DMS114 treated with DMSO at 0.1 percent for 48 hours (cell line): ENCODE measurements around the gene PML.
"Not testable (repeated sequence)": the region's sequence is repeated elsewhere in the genome, so short reads cannot be mapped to it uniquely, and the experiment has no call there.

Experiments used
- DNase-seq: peaks from one replicate; lab custom pipeline; 2025; ENCODE audit not compliant: unreplicated experiment; lab: John Stamatoyannopoulos, UW

PML gene

GRCh38 chr15:74056330-74056729 is 61.8 kb downstream of the PML start:
- not testable (repeated sequence) for DNase-seq

DNA sequence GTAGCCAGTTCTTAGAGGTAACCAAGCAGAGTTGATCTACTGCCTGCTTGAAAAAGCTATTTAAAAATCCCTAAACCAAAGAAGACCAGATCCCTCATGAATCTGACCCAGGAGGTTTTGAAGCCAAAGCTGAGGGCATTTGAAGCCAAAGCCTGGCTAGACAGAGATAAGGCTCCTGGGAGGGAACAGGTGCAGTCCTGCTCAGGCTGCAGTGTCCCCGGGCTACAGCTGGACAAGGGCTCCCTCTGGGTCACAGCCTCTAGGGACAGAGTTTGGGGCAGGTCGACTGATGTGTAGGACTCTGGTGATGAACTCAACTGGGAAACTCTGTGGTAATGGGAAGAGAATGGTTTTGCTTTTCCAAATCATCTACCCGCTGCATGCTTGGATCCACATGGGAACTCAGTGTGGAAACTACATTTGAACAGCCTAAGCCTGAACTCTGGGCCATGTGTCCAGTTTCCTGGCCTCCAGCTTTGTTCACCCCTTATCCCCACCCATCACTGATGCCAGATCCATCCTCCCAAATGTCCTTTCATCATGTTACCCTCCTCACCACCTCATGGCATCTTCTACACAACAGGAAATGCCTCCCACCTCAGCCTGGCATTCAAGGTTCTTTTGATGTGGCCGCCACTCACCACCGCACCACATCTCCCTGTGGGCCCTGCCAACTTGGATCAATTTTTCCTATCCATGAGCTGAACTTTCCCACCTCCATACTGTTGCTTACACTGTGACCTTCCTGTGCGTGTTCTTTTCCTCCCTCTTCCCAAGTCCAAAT is 64.7 kb downstream of the PML start:
- DNase-seq, result not testable (repeated sequence)

GRCh38 chr15:74060251-74060650 is 65.7 kb downstream of the PML start:
- no peak for DNase-seq

- no peak for DNase-seq
Measured at GRCh38 chr15:74062236-74062635, 67.7 kb downstream of the PML start.

DNA sequence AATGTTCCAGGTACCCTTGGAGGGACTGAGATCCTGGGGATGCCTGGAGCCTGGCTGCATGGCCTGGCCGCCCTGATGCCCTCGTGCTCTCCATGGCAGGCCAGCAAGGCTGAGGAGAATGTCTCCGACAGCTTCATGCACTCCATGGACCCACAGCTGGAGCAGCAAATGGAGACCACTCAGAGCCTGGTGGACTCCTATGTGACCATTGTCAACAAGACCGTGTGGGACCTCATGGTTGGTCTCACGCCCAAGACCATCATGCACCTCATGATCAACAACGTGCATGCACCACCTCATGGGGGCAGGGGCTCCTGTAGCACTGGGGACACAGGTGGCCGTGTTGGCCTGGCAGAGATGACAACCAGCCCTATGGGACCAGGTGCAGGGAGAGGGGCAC is 68.2 kb downstream of the PML start:
- no peak for DNase-seq

DNA sequence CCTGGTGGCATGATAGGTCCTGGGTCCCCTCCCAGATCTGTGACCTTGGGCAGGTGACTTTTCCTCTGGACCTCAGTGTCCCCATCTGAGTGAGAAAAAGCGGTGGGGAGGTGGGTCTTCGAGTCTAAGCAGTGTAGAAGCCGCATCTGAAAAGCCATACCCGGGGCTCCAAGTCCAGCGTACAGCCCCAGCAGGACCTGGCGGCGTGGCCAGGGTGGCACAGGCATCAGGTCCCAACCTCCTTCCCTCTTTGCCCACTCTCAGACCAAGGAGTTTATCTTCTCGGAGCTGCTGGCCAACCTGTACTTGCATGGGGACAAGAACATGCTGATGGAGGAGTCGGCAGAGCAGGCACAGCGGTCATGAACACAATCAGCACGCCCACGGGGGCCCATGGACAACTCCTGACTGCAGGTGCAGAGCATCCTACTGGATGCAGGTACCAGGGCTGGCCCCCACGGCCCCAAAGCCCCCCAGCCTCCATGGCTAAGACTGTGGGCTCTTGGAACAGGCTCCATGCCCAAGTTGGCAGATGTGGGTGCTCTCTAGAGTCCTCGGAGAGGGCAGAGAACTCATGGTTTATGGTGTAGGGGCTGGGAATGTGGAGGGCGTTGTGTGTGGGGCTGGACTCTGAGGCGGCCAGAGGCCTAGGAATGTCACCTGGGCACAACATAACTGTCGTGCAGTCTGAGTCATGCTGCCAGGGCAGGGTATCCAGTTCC is 69.1 kb downstream of the PML start:
- not testable (repeated sequence) for DNase-seq

DNA sequence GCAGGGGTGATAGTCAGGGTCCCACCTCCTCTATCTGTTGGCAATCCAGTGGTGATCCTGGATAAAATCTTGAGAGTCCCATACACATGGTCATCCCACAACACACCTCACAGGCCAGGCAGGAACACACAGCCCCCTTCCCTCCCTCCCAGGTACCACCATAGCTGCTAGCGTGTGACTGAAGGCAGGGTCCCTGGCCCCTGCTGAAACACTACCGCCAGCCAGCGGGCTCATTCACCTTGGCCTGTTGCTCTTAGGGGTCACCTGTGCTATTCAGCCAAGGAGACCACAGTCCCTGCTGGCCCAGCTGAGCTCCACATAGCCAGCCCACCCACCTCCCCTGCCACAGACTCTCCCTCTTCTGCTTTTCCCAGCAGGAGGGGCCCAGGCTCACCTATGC is 69.7 kb downstream of the PML start:
- not testable (repeated sequence) for DNase-seq

DNA sequence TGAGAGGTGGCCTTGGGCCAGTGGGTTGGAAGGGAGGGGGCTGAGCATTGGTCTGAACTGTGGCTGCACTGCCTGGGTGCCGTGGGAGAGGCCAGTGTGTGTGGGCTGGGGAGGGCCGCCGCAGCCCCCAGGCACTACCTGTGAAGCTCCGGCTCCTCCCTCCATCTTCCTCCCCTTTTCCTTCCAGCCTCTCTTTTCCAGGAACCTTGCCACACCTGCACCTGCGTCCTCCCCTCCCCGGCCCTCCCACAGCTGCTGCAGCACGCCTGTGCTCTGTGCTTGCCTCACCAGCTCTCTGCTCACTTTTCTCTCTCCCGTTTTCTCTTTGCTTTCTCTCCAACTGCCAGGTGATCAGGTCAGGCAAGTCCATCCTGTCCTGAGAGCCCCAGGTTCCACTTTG is 70.3 kb downstream of the PML start:
- DNase-seq, result not testable (repeated sequence)

DNA sequence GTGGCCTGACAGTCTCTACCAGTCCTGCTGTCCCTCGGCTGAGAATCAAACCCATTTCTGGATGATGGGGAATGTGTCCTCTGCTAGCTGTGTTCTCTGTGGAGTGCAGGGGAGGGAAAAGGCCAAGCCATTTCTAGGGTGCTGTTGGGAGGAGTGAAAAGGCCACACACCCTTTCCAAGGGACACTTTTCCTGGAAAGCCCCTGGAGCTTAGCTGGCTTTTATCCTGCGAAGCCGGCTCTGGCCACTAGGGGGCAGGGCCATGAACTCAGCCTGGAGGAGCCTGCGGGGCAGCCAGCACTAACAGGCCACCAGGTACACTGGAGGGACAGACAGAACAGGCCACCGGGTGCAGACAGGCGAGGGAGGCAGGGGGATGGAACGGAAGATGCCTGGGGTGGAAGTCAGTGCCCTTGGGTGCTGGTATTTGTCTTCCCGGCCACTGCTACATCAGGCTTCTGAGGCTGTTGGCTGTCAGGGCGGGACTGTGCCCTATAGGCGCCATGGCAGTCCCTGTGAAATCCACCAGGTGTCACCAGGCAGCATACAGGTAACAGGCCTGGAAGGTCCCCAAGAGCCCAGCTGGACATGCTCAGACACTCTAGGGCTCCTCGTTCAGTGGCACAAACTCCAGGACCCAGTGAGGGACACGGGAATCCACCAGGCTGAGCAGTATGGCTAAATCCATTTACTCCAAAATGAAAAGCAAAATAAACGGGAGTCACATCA is 71.3 kb downstream of the PML start:
- DNase-seq, result not testable (repeated sequence)

- not testable (repeated sequence) for DNase-seq
Measured at GRCh38 chr15:74071645-74072044, 77.1 kb downstream of the PML start.

- DNase-seq, result not testable (repeated sequence)
Measured at GRCh38 chr15:74072132-74072531, 77.6 kb downstream of the PML start.

- not testable (repeated sequence) for DNase-seq
Measured at GRCh38 chr15:74072614-74073337, 78.3 kb downstream of the PML start.

DNA sequence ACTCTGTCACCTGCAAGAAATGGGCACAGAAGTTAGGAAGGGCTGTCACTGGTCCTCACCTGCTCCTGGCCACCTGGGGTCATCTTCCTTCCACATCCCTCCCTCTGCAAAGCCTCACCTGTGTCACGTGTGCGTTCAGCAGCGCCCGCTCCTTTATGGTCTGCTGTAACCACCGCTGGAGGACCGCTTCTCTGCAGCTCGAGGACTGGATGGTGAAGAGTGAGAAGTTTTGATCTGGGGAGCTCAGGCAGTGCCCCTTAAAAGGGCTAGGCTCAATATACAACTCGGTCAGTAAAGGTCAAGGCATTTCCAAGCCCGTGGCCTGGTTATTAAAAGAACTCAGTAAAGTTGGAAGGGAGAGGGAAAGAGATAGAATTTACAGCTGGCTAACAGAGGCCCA is 81.3 kb downstream of the PML start:
- DNase-seq, result not testable (repeated sequence)

- DNase-seq, result not testable (repeated sequence)
Measured at GRCh38 chr15:74082450-74082849, 87.9 kb downstream of the PML start, which contains the start of gene GOLGA6A. Gene GOLGA6A, minus strand, starts transcription at chr15:74082550. Its CDS starts 41 bp downstream, at chr15:74082509.

- DNase-seq, result not testable (repeated sequence)
Measured at GRCh38 chr15:74094567-74094966, 100.1 kb downstream of the PML start.

DNA sequence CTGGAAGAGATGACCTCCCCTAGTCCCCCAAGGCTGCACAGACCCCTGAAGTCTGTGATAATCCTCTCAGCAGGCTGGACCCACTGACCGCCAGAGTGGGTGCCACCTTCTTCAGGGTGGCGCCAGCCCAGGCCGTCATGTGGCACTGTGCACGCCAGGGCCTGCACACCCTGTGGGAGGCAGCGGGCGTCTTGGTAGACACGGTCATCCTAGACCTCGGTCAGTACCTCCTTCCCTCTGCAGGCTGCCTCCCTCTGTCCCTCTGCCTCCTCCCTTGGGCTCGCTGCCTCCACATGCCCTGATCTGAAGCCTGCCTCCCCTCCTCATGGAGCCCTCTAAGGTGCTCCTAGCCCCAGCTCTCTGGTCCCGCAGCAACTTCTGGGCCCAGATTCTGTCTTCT is 101.1 kb downstream of the PML start:
- not testable (repeated sequence) for DNase-seq

DNA sequence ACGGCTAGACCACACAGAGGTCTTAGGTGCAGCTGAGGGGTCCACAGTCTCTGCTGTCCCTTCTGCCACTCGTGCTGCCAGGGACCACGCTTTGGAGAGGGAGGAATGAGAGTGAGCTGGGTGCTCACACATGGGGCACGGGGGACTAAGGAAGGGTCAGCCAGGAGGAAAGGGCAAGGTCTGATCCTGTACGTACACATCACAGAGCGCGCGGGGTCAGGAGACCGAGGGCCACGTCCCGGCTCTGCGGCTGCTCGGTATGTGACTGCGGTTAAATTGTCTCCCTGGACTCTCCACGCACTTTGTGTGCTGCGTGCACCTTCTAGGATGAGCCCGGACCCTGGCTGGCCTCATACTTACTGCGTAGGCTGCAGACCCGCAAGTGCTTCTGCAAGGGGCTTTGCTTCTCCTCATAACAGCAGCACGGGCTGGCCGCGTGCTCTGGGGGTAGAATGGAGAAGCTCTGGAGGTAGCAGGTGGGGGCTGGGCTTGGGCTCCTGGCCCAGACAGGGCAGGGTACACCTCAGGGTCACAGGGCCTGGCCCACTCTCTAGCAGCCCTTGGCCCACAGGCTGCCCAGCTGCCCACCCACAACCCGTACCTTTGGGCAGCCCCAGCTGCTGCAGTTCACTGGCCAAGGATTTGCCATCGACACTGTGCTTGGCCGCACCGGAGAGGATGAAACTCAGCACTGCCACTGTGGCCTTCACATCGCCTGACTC is 102.4 kb downstream of the PML start:
- not testable (repeated sequence) for DNase-seq
